Measurements from ENCODE around the gene IRF9. TPM values are rescaled to one million over a fixed set of nuclear protein-coding genes. Genes with fewer than 3 reads are reported as not detected.

Gene IRF9
- polyA plus RNA-seq, 1 experiment = 48.4 TPM

GRCh38 chr14:24185741-24186140, 24.7 kb downstream of the IRF9 start:
- POLR2A ChIA-PET = interaction anchor here (0.6 to 1.0 kb wide), 2 partner anchors 10 kb away, joined by 3 read pairs; partner anchors contain the start of gene TM9SF1
- Histone ChIP-seq H3K27me3 (ENCODE audit: control insufficient read depth, insufficient read depth, low read length) (no peaks in the 10 kb centered on the region), H3K27ac (ENCODE audit: low read depth, low read length) (no peak overlapping the region), H3K4me3 (ENCODE audit: low read depth, low read length) (no peak overlapping the region), H3K9me3 (ENCODE audit: control insufficient read depth, insufficient read depth, low read length) (no peaks in the 10 kb centered on the region; the same call in 1 of the 2 replicates)
- TF ChIP-seq CTCF (IDR thresholded peaks at IDR 0.05; ENCODE audit: low read depth, low read length) = no peak
- CTCF ChIA-PET = interaction anchor here (0.9 to 2.6 kb wide), 2 partner anchors 25 to 111 kb away, joined by 5 to 10 read pairs; partner anchors contain the start of gene IRF9
- DNase-seq (ENCODE audit: low read depth, low spot score) = no peak

- Histone ChIP-seq H3K9me3 (ENCODE audit: control insufficient read depth, insufficient read depth, low read length) (no peaks in the 10 kb centered on the region; the same call in 1 of the 2 replicates), H3K27me3 (ENCODE audit: control insufficient read depth, insufficient read depth, low read length) (no peaks in the 10 kb centered on the region), H3K4me3 (ENCODE audit: low read depth, low read length) (no peak overlapping the region), H3K27ac (ENCODE audit: low read depth, low read length) (no peak overlapping the region)
- no peak for TF ChIP-seq CTCF (IDR thresholded peaks at IDR 0.05; ENCODE audit: low read depth, low read length)
- POLR2A ChIA-PET = interaction anchor here (1.2 kb wide), 1 partner anchor 9 kb away, joined by 4 read pairs; the partner anchor contains the start of gene TM9SF1
- DNase-seq (ENCODE audit: low read depth, low spot score) = no peak
- CTCF ChIA-PET = interaction anchor here (1.5 to 2.7 kb wide), 2 partner anchors 26 to 110 kb away, joined by 5 to 10 read pairs; partner anchors contain the start of gene IRF9
Measured at GRCh38 chr14:24186831-24187538, 25.9 kb downstream of the IRF9 start.

GRCh38 chr14:24187539-24187915, 26.5 kb downstream of the IRF9 start:
- DNase-seq (ENCODE audit: low read depth, low spot score) = no peak
- H3K27me3 ChIP-seq (ENCODE audit: control insufficient read depth, insufficient read depth, low read length) = no peaks in the 10 kb centered on the region
- CTCF ChIA-PET = interaction anchor here (1.5 to 2.7 kb wide), 2 partner anchors 27 to 109 kb away, joined by 5 to 10 read pairs; partner anchors contain the start of gene IRF9
- no peak for TF ChIP-seq CTCF (IDR thresholded peaks at IDR 0.05; ENCODE audit: low read depth, low read length)
- POLR2A ChIA-PET = interaction anchor here (1.2 kb wide), 1 partner anchor 8 kb away, joined by 4 read pairs; the partner anchor contains the start of gene TM9SF1
- H3K9me3 ChIP-seq (ENCODE audit: control insufficient read depth, insufficient read depth, low read length) = no peaks in the 10 kb centered on the region; the same call in 1 of the 2 replicates
- peak overlapping the region; percentile 85 for H3K4me3 ChIP-seq (ENCODE audit: low read depth, low read length)
- no peak overlapping the region for H3K27ac ChIP-seq (ENCODE audit: low read depth, low read length)

- no peak for TF ChIP-seq CTCF (IDR thresholded peaks at IDR 0.05; ENCODE audit: low read depth, low read length)
- peak within 1 kb of the TSS; percentile 77 for H3K27ac ChIP-seq (ENCODE audit: low read depth, low read length)
- CTCF ChIA-PET = interaction anchor here (0.6 to 2.7 kb wide), 2 partner anchors 28 to 46 kb away, joined by 3 to 10 read pairs; partner anchors contain the start of gene IRF9
- no peaks in the 10 kb centered on the region; the same call in 1 of the 2 replicates for H3K9me3 ChIP-seq (ENCODE audit: control insufficient read depth, insufficient read depth, low read length)
- peak; percentile 94 for DNase-seq (ENCODE audit: low read depth, low spot score)
- H3K4me3 ChIP-seq (ENCODE audit: low read depth, low read length) = peak within 1 kb of the TSS; percentile 85
- H3K27me3 ChIP-seq (ENCODE audit: control insufficient read depth, insufficient read depth, low read length) = no peaks in the 10 kb centered on the region
- POLR2A ChIA-PET = interaction anchor here (0.8 to 1.5 kb wide), 4 partner anchors 7 to 178 kb away, joined by 3 to 9 read pairs (median 4); partner anchors contain the start of genes CHMP4A and TM9SF1
Measured at GRCh38 chr14:24188251-24189058, 27.4 kb downstream of the IRF9 start, which contains the start of gene IPO4. TSS of gene IPO4 (minus strand) at chr14:24188816. CDS start at chr14:24188787, 29 bp downstream.

Measured in AG04450 (cell line).